Thyroid gland (tissue), 4 donors: ENCODE data around the gene RFX4. TPM values are rescaled to one million over a fixed set of nuclear protein-coding genes. Genes with fewer than 3 reads are reported as not detected.

Experiments used
- DNase-seq, 2 donors: peaks; one replicate each; pipeline ENCODE4 v3.0.0-alpha.2; 2019
- H3K27ac ChIP-seq, 3 donors: fragments of 200-600 bp; sonication (generic); 1 replicate in 2 of 3; 2 replicates in 1 of 3; pipeline ENCODE4 v1.5.1; 2016 to 2019; ENCODE audit warnings: mild to moderate bottlenecking in 1 of 3, moderate library complexity in 1 of 3
- H3K27me3 ChIP-seq: fragments of 200-600 bp; sonication (generic); one replicate; pipeline ENCODE4 v1.5.1; 2019
- H3K36me3 ChIP-seq, 2 donors: fragments of 200-600 bp; sonication (generic); one replicate each; pipeline ENCODE4 v1.5.1; 2016 to 2019
- H3K4me1 ChIP-seq, 2 donors: fragments of 200-600 bp; sonication (generic); one replicate each; pipeline ENCODE4 v1.5.1; 2017 to 2019
- H3K4me3 ChIP-seq, 3 donors: fragments of 200-600 bp; sonication (generic); replicated peaks in 1 of 3; 1 replicate in 2 of 3; 2 replicates in 1 of 3; pipeline ENCODE4 v1.5.1; 2016; ENCODE audit warnings: mild to moderate bottlenecking in 1 of 3
- H3K9me3 ChIP-seq: fragments of 200-600 bp; sonication (generic); one replicate; pipeline ENCODE4 v1.5.1; 2017
- POLR2A ChIP-seq, 2 donors: fragments of 450-650 bp; IDR thresholded peaks; one replicate each; pipeline ENCODE4 v1.6.1; 2017; ENCODE audit warnings: antibody characterized with exemption in 2 of 2, mild to moderate bottlenecking in 2 of 2, moderate library complexity in 1 of 2
- WGBS, 2 donors: methylation state at CpG; one replicate each; pipeline ENCODE4 v1.1.5; 2017; 5-methylcytosine and 5-hydroxymethylcytosine counted together
- intact Hi-C: fragments of 100-400 bp; cut with DNase I; formaldehyde crosslinking; loops from one replicate; pipeline ENCODE4 v1.15.1; 2023
- total RNA-seq, 4 donors: library from RNA; depleted of rRNA; stranded (reverse); fragments of >200 nt; gene quantifications; one replicate each; pipeline ENCODE4 v1.2.3, GENCODE V29; 2016
- TF ChIP-seq, protein P1 (sequence below), 6 experiments: fragments of 200-600 bp in 3 of 6; fragments of 450-650 bp in 3 of 6; sonication (generic) in 3 of 6; IDR thresholded peaks; one replicate each; pipeline ENCODE4 v1.5.1; 2016 to 2019; ENCODE audit warnings: antibody characterized with exemption in 6 of 6, mild to moderate bottlenecking in 2 of 6, inconsistent platforms in 1 of 6, moderate library complexity in 1 of 6

The RFX4 gene
- total RNA-seq, 4 donors from 2014 or later = 0.27 to 0.45 TPM; not detected in 2

DNA sequence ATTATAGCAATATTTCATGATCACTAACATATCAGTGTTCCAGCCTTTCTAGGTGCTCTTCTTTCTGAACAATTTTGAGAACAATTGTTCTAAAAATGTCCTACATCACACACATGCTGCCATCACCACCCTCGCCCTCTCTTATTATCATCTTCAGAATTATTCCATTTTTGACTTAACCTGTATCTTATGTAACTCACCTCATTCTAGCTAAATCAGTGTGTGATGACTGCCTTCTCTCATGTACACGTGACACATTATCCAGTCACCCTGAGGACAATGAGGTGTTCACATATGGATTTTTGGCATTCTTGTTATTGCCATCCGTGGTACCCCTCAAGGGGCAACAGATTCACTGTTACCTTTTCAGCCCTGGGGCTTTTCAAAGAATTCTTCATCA lies 87.3 kb downstream of the RFX4 start:
- Histone ChIP-seq H3K27ac (no peak overlapping the region), H3K36me3 (no peaks in the 10 kb centered on the region), H3K9me3 (no peaks in the 10 kb centered on the region), H3K4me1 (no peaks in the 10 kb centered on the region), H3K27me3 (no peaks in the 10 kb centered on the region), H3K4me3 (no peak overlapping the region)
- 84 to 92% methylated on average over 3 of the region's 3 CpGs for WGBS, 2 donors
- TF ChIP-seq, protein P1, sequence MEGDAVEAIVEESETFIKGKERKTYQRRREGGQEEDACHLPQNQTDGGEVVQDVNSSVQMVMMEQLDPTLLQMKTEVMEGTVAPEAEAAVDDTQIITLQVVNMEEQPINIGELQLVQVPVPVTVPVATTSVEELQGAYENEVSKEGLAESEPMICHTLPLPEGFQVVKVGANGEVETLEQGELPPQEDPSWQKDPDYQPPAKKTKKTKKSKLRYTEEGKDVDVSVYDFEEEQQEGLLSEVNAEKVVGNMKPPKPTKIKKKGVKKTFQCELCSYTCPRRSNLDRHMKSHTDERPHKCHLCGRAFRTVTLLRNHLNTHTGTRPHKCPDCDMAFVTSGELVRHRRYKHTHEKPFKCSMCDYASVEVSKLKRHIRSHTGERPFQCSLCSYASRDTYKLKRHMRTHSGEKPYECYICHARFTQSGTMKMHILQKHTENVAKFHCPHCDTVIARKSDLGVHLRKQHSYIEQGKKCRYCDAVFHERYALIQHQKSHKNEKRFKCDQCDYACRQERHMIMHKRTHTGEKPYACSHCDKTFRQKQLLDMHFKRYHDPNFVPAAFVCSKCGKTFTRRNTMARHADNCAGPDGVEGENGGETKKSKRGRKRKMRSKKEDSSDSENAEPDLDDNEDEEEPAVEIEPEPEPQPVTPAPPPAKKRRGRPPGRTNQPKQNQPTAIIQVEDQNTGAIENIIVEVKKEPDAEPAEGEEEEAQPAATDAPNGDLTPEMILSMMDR (IDR thresholded peaks at IDR 0.05) = no peak
- no peak for TF ChIP-seq POLR2A (IDR thresholded peaks at IDR 0.05)
- intact Hi-C loops = no loop called here
- DNase-seq = no peak

DNA sequence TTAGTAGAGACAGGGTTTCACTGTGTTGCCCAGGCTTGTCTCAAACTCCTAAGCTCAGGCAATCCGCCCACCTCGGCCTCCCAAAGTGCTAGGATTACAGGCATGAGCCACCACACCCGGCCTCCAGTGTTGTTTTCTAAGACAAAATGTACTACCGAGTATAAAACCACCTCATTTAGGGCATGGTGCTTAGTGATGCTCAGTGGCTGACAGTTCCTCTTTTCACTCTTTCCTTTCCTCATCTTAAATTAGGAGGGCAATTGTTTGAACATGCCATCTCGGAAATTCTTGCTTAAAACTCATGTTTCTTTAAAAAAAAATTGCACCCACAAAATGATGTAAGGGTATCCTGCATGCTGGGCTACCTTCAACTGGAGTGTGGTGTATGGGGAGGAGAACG lies 89.0 kb downstream of the RFX4 start:
- Histone ChIP-seq H3K4me3 (no peak overlapping the region), H3K4me1 (no peaks in the 10 kb centered on the region), H3K27me3 (no peaks in the 10 kb centered on the region), H3K27ac (no peak overlapping the region), H3K36me3 (no peaks in the 10 kb centered on the region), H3K9me3 (no peaks in the 10 kb centered on the region)
- WGBS, 2 donors = 86 to 87% methylated on average over 6 of the region's 6 CpGs
- intact Hi-C loops = no loop called here
- TF ChIP-seq, protein P1 (IDR thresholded peaks at IDR 0.05) = no peak
- no peak for TF ChIP-seq POLR2A (IDR thresholded peaks at IDR 0.05)
- DNase-seq = no peak

DNA sequence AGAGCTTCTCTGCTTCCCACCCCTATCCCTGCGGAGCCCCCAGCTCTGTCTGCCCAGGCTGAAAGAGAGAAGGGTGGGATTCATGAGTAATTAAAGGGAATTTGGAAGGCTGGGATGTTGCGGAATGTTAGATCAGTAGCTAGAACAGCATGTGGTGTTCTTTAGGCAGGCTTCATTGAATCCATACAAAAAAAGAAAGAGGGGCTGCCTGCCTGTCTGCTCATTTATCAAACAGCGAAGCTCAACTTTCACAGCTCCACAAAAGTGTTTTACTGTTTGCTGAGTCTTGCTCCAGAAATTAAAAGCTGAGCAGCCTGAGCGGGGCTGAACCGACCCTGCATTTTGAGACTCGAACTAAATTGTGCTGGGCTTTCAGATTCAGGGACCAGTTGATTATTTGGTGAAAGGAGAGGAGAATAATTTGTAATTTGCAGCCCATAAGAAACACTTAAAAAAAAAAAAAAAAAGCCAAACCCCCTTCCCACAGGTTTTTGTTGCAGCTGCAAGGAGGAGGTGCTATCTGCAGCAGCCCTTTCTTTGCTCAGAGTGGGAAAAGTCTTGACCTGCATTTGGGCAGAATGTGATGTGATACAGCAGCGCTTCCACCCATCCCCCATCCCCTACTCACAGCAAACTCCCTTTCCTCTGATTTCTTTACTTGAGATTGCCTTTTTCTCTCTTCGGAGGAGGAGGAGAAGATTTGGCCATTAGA lies 89.7 kb downstream of the RFX4 start:
- DNase-seq = no peak
- WGBS, 2 donors = 49 to 62% methylated on average over 8 of the region's 8 CpGs
- TF ChIP-seq POLR2A (IDR thresholded peaks at IDR 0.05) = no peak
- TF ChIP-seq, protein P1 (IDR thresholded peaks at IDR 0.05) = no peak
- H3K9me3 ChIP-seq = no peaks in the 10 kb centered on the region
- no peaks in the 10 kb centered on the region for H3K27me3 ChIP-seq
- H3K4me3 ChIP-seq = no peak overlapping the region
- H3K36me3 ChIP-seq = no peaks in the 10 kb centered on the region
- H3K4me1 ChIP-seq = no peaks in the 10 kb centered on the region
- no peak overlapping the region for H3K27ac ChIP-seq
- intact Hi-C loops = no loop called here

DNA sequence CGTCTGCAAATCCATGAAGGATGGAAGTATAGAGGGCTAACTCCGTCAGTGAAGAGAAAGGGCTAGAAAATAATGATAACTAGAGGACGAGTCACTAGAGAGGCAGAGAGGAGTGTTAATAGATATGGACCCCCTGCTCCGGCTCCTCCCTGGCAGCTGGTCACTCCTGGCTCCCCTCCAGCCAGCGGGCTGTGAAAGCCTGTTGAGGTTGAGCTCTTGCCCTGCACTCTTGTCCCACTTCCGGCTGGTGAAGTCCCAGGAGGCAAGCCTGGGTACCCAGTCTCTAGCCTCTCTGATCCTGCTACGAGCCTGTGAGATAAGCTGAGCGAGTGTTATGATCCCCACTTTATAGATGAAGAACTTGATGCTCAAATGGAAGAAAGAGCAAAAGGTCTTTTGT lies 90.3 kb downstream of the RFX4 start:
- DNase-seq = peak; percentile 46 to 48
- Histone ChIP-seq H3K9me3 (no peaks in the 10 kb centered on the region), H3K4me3 (no peak overlapping the region), H3K27ac (no peak overlapping the region), H3K27me3 (no peaks in the 10 kb centered on the region), H3K4me1 (no peaks in the 10 kb centered on the region), H3K36me3 (no peaks in the 10 kb centered on the region)
- 35 to 41% methylated on average over 8 of the region's 8 CpGs for WGBS, 2 donors
- intact Hi-C loops = no loop called here
- TF ChIP-seq, protein P1 (IDR thresholded peaks at IDR 0.05) = no peak
- no peak for TF ChIP-seq POLR2A (IDR thresholded peaks at IDR 0.05)

DNA sequence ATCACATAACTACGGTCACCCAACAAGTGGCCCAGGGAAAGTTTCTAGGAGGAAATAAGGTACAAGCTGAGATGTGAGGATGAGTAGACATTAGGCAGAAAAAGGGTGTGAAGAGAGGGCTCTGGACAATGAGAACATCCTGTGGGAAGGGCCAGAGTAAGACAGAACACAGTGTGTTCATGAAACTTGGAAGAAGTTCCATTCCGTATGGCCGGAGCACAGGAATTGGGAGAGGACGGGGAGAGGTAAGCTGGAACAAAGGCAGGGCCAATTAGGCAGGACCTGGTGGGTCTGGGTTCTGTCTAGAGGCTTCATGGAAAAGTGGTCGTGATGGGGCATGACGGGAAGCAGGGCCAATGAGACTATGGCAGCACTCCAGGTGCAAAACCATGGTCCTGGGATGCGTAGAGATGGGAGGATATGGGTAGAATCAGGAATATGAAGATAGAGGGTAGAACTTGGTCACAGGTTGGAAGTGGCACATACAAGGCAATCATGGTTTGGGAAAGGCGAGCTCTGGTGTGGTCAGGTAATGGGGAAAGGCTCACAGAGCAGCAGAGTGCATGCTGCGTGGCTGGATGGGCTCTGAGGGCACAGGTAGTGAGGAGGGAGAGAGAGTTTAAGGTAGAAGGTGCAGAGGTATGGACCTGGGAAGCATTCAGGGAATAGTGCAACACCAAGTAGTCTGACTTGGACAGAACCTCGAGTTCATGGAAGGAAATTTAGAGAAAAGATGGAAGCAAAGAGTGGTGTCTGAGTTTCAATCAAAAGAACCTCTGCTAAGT lies 93.0 kb downstream of the RFX4 start:
- no peak for DNase-seq
- no peak for TF ChIP-seq POLR2A (IDR thresholded peaks at IDR 0.05)
- TF ChIP-seq, protein P1 (IDR thresholded peaks at IDR 0.05) = no peak
- intact Hi-C loops = no loop called here
- WGBS, 2 donors = 90 to 94% methylated on average over 10 of the region's 10 CpGs
- H3K27me3 ChIP-seq = no peaks in the 10 kb centered on the region
- H3K4me3 ChIP-seq = no peak overlapping the region
- H3K9me3 ChIP-seq = no peaks in the 10 kb centered on the region
- no peaks in the 10 kb centered on the region for H3K4me1 ChIP-seq
- no peaks in the 10 kb centered on the region for H3K36me3 ChIP-seq
- no peak overlapping the region for H3K27ac ChIP-seq
